ENCODE results near the gene PPEF1. TPM values are rescaled to one million over a fixed set of nuclear protein-coding genes. Genes with fewer than 3 reads are reported as not detected.

The PPEF1 gene
- total RNA-seq, 1 experiment from 2014 or later, result not detected

DNA sequence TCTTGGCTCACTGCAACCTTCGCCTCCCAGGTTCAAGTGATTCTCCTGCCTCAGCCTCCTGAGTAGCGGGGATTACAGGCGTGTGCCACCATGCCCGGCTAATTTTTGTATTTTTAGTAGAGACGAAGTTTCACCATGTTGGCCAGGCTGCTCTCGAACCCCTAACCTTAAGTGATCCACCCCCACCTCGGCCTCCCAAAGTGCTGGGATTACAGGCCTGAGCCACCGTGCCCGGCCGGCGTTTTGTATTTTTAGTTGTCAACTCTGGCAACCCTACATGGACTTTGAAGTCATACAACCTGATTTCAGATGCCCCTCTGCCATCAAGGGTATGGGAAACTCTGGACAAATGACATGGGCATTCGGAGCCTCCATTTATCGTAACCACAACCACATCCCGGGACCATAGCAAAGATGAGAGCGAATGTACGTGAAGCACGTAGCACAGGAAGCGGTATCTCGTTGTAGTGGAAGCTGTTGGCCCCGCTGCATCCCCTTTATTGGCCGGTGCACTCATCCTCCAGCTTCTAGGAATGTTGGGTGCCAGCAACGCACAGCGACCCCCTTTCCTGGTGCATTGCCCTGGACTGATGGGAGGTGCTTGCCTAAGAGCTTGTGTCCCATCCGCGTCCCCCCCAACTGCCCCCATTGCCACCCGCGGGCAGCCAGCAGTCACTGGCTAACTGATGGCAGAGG is 167.3 kb downstream of the PPEF1 start:
- Histone ChIP-seq H4K20me1 (ENCODE audit: low read length) (no peaks in the 10 kb centered on the region), H3K9ac (ENCODE audit: low read length) (no peak overlapping the region), H3K4me2 (ENCODE audit: low read length) (no peak overlapping the region), H3F3A (ENCODE audit: low read length, unreplicated experiment) (no peaks in the 10 kb centered on the region), H3K4me3 (ENCODE audit: low read length) (no peak overlapping the region), H3K9me2 (replicated peaks; ENCODE audit: low read length) (no peaks in the 10 kb centered on the region), H2AFZ (ENCODE audit: low read length) (no peak overlapping the region), H3K9me3 (ENCODE audit: low read length) (no peaks in the 10 kb centered on the region), H3K27ac (ENCODE audit: low read length) (no peak overlapping the region), H3K27me3 (ENCODE audit: low read length) (no peaks in the 10 kb centered on the region), H3K79me2 (ENCODE audit: low read length) (no peaks in the 10 kb centered on the region), H3K4me1 (ENCODE audit: insufficient read depth, low read length) (peaks cover 12% of the 10 kb centered on the region), H3K36me3 (ENCODE audit: low read depth, low read length) (no peaks in the 10 kb centered on the region)
- ATAC-seq, result no peak
- no peak for DNase-seq
- BruUV-seq (replicated peaks), result no TSS peak
- TF ChIP-seq EZH2 (IDR thresholded peaks at IDR 0.05; ENCODE audit: low read length, unreplicated experiment) (no peak), EZH2phosphoT487 (IDR thresholded peaks at IDR 0.05; ENCODE audit: borderline replicate concordance, low read length) (no peak)
- TF ChIP-seq, protein P1, sequence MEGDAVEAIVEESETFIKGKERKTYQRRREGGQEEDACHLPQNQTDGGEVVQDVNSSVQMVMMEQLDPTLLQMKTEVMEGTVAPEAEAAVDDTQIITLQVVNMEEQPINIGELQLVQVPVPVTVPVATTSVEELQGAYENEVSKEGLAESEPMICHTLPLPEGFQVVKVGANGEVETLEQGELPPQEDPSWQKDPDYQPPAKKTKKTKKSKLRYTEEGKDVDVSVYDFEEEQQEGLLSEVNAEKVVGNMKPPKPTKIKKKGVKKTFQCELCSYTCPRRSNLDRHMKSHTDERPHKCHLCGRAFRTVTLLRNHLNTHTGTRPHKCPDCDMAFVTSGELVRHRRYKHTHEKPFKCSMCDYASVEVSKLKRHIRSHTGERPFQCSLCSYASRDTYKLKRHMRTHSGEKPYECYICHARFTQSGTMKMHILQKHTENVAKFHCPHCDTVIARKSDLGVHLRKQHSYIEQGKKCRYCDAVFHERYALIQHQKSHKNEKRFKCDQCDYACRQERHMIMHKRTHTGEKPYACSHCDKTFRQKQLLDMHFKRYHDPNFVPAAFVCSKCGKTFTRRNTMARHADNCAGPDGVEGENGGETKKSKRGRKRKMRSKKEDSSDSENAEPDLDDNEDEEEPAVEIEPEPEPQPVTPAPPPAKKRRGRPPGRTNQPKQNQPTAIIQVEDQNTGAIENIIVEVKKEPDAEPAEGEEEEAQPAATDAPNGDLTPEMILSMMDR (conservative IDR thresholded peaks at IDR 0.05; ENCODE audit: low read depth, low read length), result no peak
- POLR2A ChIA-PET (ENCODE audit: unreplicated experiment), result no interaction called here
- intact Hi-C loops (cut with micrococcal nuclease), result no loop called here
- CTCF ChIA-PET, result no interaction called here

DNA sequence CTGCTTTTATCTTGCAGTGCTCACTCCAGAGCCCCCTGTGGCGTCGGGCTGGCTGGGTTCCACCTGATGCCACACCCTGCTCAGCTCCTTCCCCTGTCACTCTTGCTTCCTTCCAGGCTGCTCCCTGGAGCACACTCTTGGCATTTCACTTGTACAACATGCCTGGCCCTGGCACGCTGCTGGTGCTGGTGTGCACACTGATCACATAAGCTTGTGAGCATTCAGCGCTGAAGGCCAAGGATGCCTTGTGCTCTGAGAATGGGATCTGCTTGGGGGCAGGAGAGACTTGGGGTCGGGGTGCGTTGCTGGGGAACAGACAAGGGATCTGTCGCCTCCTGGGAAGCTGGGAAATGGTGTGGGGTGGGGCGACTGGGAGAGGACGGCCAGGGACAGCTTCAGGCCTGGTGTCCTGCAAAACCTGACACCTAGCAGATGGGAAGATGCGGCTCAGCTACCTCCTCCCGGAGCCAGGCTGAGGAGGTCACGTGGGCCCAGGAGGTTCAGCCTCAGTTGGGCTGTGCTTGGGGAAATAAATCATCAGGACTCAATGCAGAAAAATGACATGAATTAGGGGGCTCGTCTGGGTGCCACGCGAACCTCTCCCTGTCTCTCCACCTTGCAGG is 167.9 kb downstream of the PPEF1 start:
- peaks cover 12% of the 10 kb centered on the region for H3K4me1 ChIP-seq (ENCODE audit: insufficient read depth, low read length)
- no peaks in the 10 kb centered on the region for H3K9me3 ChIP-seq (ENCODE audit: low read length)
- no TSS peak for BruUV-seq (replicated peaks)
- ATAC-seq (no peak), DNase-seq (no peak)
- H3K36me3 ChIP-seq (ENCODE audit: low read depth, low read length), result no peaks in the 10 kb centered on the region
- H3K9ac ChIP-seq (ENCODE audit: low read length), result no peak overlapping the region
- no peaks in the 10 kb centered on the region for H3K27me3 ChIP-seq (ENCODE audit: low read length)
- H3K4me3 ChIP-seq (ENCODE audit: low read length), result no peak overlapping the region
- no peak for TF ChIP-seq EZH2 (IDR thresholded peaks at IDR 0.05; ENCODE audit: low read length, unreplicated experiment)
- TF ChIP-seq, protein P1 (conservative IDR thresholded peaks at IDR 0.05; ENCODE audit: low read depth, low read length), result no peak
- no peak for TF ChIP-seq EZH2phosphoT487 (IDR thresholded peaks at IDR 0.05; ENCODE audit: borderline replicate concordance, low read length)
- no peak overlapping the region for H3K4me2 ChIP-seq (ENCODE audit: low read length)
- H4K20me1 ChIP-seq (ENCODE audit: low read length), result no peaks in the 10 kb centered on the region
- H2AFZ ChIP-seq (ENCODE audit: low read length), result no peak overlapping the region
- H3K9me2 ChIP-seq (replicated peaks; ENCODE audit: low read length), result no peaks in the 10 kb centered on the region
- H3K27ac ChIP-seq (ENCODE audit: low read length), result no peak overlapping the region
- ChIA-PET POLR2A (ENCODE audit: unreplicated experiment) (no interaction called here), CTCF (no interaction called here)
- intact Hi-C loops (cut with micrococcal nuclease), result no loop called here
- H3F3A ChIP-seq (ENCODE audit: low read length, unreplicated experiment), result no peaks in the 10 kb centered on the region
- H3K79me2 ChIP-seq (ENCODE audit: low read length), result no peaks in the 10 kb centered on the region

DNA sequence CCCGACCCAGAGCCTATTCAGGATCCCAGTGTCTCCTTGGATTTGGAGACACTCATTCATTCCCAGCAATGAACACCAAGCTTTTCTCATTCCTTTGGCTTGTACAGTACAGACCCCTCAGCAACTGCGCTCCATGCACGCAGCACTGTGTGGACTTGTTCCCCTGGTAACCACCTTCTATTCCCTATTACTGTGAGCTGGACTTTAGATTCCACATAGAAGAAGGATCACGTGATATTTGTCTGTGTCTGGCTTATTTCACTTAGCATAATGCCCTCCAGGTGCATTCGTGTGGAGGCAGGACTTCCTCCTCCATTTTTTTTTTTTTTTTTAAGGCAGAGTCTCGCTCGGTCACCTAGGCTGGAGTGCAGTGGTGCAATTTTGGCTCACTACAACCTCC is 170.0 kb downstream of the PPEF1 start:
- POLR2A ChIA-PET (ENCODE audit: unreplicated experiment), result no interaction called here
- ATAC-seq (no peak), DNase-seq (no peak)
- Histone ChIP-seq H3K27ac (ENCODE audit: low read length) (no peak overlapping the region), H3K27me3 (ENCODE audit: low read length) (no peaks in the 10 kb centered on the region), H2AFZ (ENCODE audit: low read length) (no peak overlapping the region), H3K4me1 (ENCODE audit: insufficient read depth, low read length) (peaks cover 12% of the 10 kb centered on the region), H3K36me3 (ENCODE audit: low read depth, low read length) (no peaks in the 10 kb centered on the region), H3K9me3 (ENCODE audit: low read length) (no peaks in the 10 kb centered on the region), H3K4me2 (ENCODE audit: low read length) (no peak overlapping the region), H3K9ac (ENCODE audit: low read length) (no peak overlapping the region), H4K20me1 (ENCODE audit: low read length) (no peaks in the 10 kb centered on the region), H3F3A (ENCODE audit: low read length, unreplicated experiment) (no peaks in the 10 kb centered on the region), H3K9me2 (replicated peaks; ENCODE audit: low read length) (no peaks in the 10 kb centered on the region), H3K79me2 (ENCODE audit: low read length) (no peaks in the 10 kb centered on the region), H3K4me3 (ENCODE audit: low read length) (no peak overlapping the region)
- TF ChIP-seq, protein P1 (conservative IDR thresholded peaks at IDR 0.05; ENCODE audit: low read depth, low read length), result no peak
- TF ChIP-seq EZH2phosphoT487 (IDR thresholded peaks at IDR 0.05; ENCODE audit: borderline replicate concordance, low read length) (no peak), EZH2 (IDR thresholded peaks at IDR 0.05; ENCODE audit: low read length, unreplicated experiment) (no peak)
- no TSS peak for BruUV-seq (replicated peaks)
- CTCF ChIA-PET, result no interaction called here
- intact Hi-C loops (cut with micrococcal nuclease), result no loop called here

All from PC-3 (cell line).